Large intestine (tissue), 12 donors: ENCODE results near the gene ATP10B. TPM values are rescaled to one million over a fixed set of nuclear protein-coding genes. Genes with fewer than 3 reads are reported as not detected.
"Not testable (repeated sequence)": the region's sequence is repeated elsewhere in the genome, so short reads cannot be mapped to it uniquely, and the experiment has no call there.

Experiments used
- DNase-seq, 2 donors: peaks; one replicate each; pipeline versions ENCODE4 v3.0.0 to v3.0.0-alpha.2; 2013
- H3K27ac ChIP-seq: one replicate; pipeline ENCODE4 v1.5.1; 2013; ENCODE audit warnings: low read length
- H3K27me3 ChIP-seq: 2 replicates; pipeline ENCODE4 v1.6.1; 2013; ENCODE audit warnings: low read length; ENCODE audit not compliant: control insufficient read depth, insufficient read depth
- H3K36me3 ChIP-seq: 2 replicates; pipeline ENCODE4 v1.6.1; 2013; ENCODE audit warnings: low read length; ENCODE audit not compliant: control insufficient read depth, insufficient read depth
- H3K4me1 ChIP-seq: one replicate; pipeline ENCODE4 v1.6.1; 2013; ENCODE audit warnings: low read length; ENCODE audit not compliant: control insufficient read depth, insufficient read depth
- H3K4me3 ChIP-seq: one replicate; pipeline ENCODE4 v1.5.1; 2013; ENCODE audit warnings: low read length
- H3K9me3 ChIP-seq: one replicate; pipeline ENCODE4 v1.6.1; 2013; ENCODE audit warnings: mild to moderate bottlenecking, low read depth, low read length, moderate library complexity; ENCODE audit not compliant: control insufficient read depth
- WGBS: methylation state at CpG from one replicate; pipeline ENCODE4 v1.1.5; 2013; ENCODE audit warnings: low lambda C conversion rate; ENCODE audit not compliant: insufficient coverage; 5-methylcytosine and 5-hydroxymethylcytosine counted together
- long read RNA-seq, 11 donors: transcript quantifications; one replicate each; lab custom pipeline, GENCODE V29; 2026
- polyA plus RNA-seq: library from polyadenylated mRNA; unstranded; fragments of 120-200 nt; gene quantifications from one replicate; pipeline ENCODE4 v1.2.1, GENCODE V29; 2013

The ATP10B gene
- 35.6 TPM for polyA plus RNA-seq
- long read RNA-seq, donor 1, full-length matches to known transcripts = 1 of 1 reads
- long read RNA-seq, donor 1, partial matches to known transcripts = 0 of 1 reads
- long read RNA-seq, donor 1, other reads (novel, unspliced or antisense) = 0 of 1 reads
- long read RNA-seq, donor 2, full-length matches to known transcripts = 2 of 2 reads
- long read RNA-seq, donor 2, partial matches to known transcripts = 0 of 2 reads
- long read RNA-seq, donor 2, other reads (novel, unspliced or antisense) = 0 of 2 reads
- long read RNA-seq, donor 3, full-length matches to known transcripts = 3 of 9 reads
- long read RNA-seq, donor 3, partial matches to known transcripts = 6 of 9 reads
- long read RNA-seq, donor 3, other reads (novel, unspliced or antisense) = 0 of 9 reads
- long read RNA-seq, donor 4 = 0 reads
- long read RNA-seq, donor 5, partial matches to known transcripts = 0 of 1 reads
- long read RNA-seq, donor 5, other reads (novel, unspliced or antisense) = 0 of 1 reads
- long read RNA-seq, donor 6, full-length matches to known transcripts = 4 of 4 reads
- long read RNA-seq, donor 6, partial matches to known transcripts = 0 of 4 reads
- long read RNA-seq, donor 6, other reads (novel, unspliced or antisense) = 0 of 4 reads
- long read RNA-seq, donor 7, full-length matches to known transcripts = 1 of 1 reads
- long read RNA-seq, donor 7, partial matches to known transcripts = 0 of 1 reads
- long read RNA-seq, donor 7, other reads (novel, unspliced or antisense) = 0 of 1 reads
- long read RNA-seq, donor 8, full-length matches to known transcripts = 3 of 15 reads
- long read RNA-seq, donor 8, partial matches to known transcripts = 12 of 15 reads
- long read RNA-seq, donor 8, other reads (novel, unspliced or antisense) = 0 of 15 reads
- long read RNA-seq, donor 9 = 0 reads
- long read RNA-seq, donor 10 = 0 reads
- long read RNA-seq, donor 11, full-length matches to known transcripts = 2 of 2 reads
- long read RNA-seq, donor 11, partial matches to known transcripts = 0 of 2 reads
- long read RNA-seq, donor 11, other reads (novel, unspliced or antisense) = 0 of 2 reads

- no peak for DNase-seq
- H3K27me3 ChIP-seq = no peaks in the 10 kb centered on the region
- H3K4me3 ChIP-seq = no peak within 1 kb of the TSS
- no peaks in the 10 kb centered on the region for H3K9me3 ChIP-seq
- H3K27ac ChIP-seq = no peak within 1 kb of the TSS
- no peaks in the 10 kb centered on the region for H3K4me1 ChIP-seq
- 100% methylated on average over 1 of the region's 4 CpGs for WGBS
- H3K36me3 ChIP-seq = no peaks in the 10 kb centered on the region
These were observed at the start of gene ATP10B for GRCh38 chr5:160852049-160852448. TSS of gene ATP10B (minus strand) at chr5:160852211. CDS start at chr5:160688074, 164,137 bp downstream.

GRCh38 chr5:160901656-160902055, 49.6 kb upstream of the ATP10B start:
- no CpG with 5 or more reads among the region's 1 CpG for WGBS

GRCh38 chr5:160899735-160900134, 47.7 kb upstream of the ATP10B start:
- no peak for DNase-seq
- no CpG with 5 or more reads among the region's 4 CpGs for WGBS
- no peak overlapping the region for H3K4me3 ChIP-seq

More at GRCh38 chr5:160901656-160902055, 49.6 kb upstream of the ATP10B start:
- H3K27ac ChIP-seq = peak overlapping the region; percentile 64
- H3K4me3 ChIP-seq = no peak overlapping the region
- peak in 1 of 2 donors; percentile 76 for DNase-seq
- H3K9me3 ChIP-seq = no peaks in the 10 kb centered on the region
- no peaks in the 10 kb centered on the region for H3K36me3 ChIP-seq
- no peaks in the 10 kb centered on the region for H3K27me3 ChIP-seq
- H3K4me1 ChIP-seq = peaks cover 52% of the 10 kb centered on the region

GRCh38 chr5:160893180-160893964, 41.4 kb upstream of the ATP10B start:
- H3K27me3 ChIP-seq, H3K4me1 ChIP-seq, H3K27ac ChIP-seq, H3K36me3 ChIP-seq, H3K4me3 ChIP-seq, H3K9me3 ChIP-seq: not testable (repeated sequence)
- no CpG with 5 or more reads among the region's 6 CpGs for WGBS
- DNase-seq = peak in 1 of 2 donors; percentile 34

More at GRCh38 chr5:160899735-160900134, 47.7 kb upstream of the ATP10B start:
- Histone ChIP-seq H3K9me3 (no peaks in the 10 kb centered on the region), H3K27ac (no peak overlapping the region), H3K4me1 (peaks cover 34% of the 10 kb centered on the region), H3K27me3 (no peaks in the 10 kb centered on the region), H3K36me3 (no peaks in the 10 kb centered on the region)

GRCh38 chr5:160887780-160888179, 35.8 kb upstream of the ATP10B start:
- peak; percentile 55 to 78 for DNase-seq
- peak overlapping the region; percentile 62 for H3K27ac ChIP-seq
- H3K4me1 ChIP-seq = peaks cover 23% of the 10 kb centered on the region
- no peak overlapping the region for H3K4me3 ChIP-seq
- no peaks in the 10 kb centered on the region for H3K9me3 ChIP-seq
- no peaks in the 10 kb centered on the region for H3K36me3 ChIP-seq
- no peaks in the 10 kb centered on the region for H3K27me3 ChIP-seq
- no CpG with 5 or more reads among the region's 3 CpGs for WGBS

GRCh38 chr5:160873560-160874200, 21.7 kb upstream of the ATP10B start:
- WGBS = no CpG with 5 or more reads among the region's 21 CpGs
- not testable (repeated sequence) for H3K27me3 ChIP-seq, H3K4me3 ChIP-seq, H3K9me3 ChIP-seq, H3K36me3 ChIP-seq, H3K4me1 ChIP-seq, H3K27ac ChIP-seq
- DNase-seq = peak in 1 of 2 donors; percentile 17

GRCh38 chr5:160869989-160870521, 18.0 kb upstream of the ATP10B start:
- no peaks in the 10 kb centered on the region for H3K27me3 ChIP-seq
- no peak for DNase-seq
- H3K4me3 ChIP-seq = no peak overlapping the region
- WGBS = 85% methylated on average over 2 of the region's 4 CpGs
- H3K4me1 ChIP-seq = no peaks in the 10 kb centered on the region
- H3K27ac ChIP-seq = no peak overlapping the region
- no peaks in the 10 kb centered on the region for H3K36me3 ChIP-seq
- no peaks in the 10 kb centered on the region for H3K9me3 ChIP-seq

- WGBS = no CpG with 5 or more reads among the region's 6 CpGs
- DNase-seq = no peak
- H3K9me3 ChIP-seq = no peaks in the 10 kb centered on the region
- H3K36me3 ChIP-seq = no peaks in the 10 kb centered on the region
- H3K27ac ChIP-seq = no peak overlapping the region
- no peaks in the 10 kb centered on the region for H3K27me3 ChIP-seq
- H3K4me1 ChIP-seq = no peaks in the 10 kb centered on the region
- H3K4me3 ChIP-seq = no peak overlapping the region
These were observed 16.0 kb upstream of the ATP10B start for GRCh38 chr5:160867976-160868375.

- Histone ChIP-seq H3K4me3 (no peak overlapping the region), H3K27ac (no peak overlapping the region), H3K36me3 (no peaks in the 10 kb centered on the region), H3K4me1 (no peaks in the 10 kb centered on the region), H3K27me3 (no peaks in the 10 kb centered on the region), H3K9me3 (no peaks in the 10 kb centered on the region)
- WGBS = 100% methylated on average over 2 of the region's 2 CpGs
- DNase-seq = no peak
These were observed 560 bp downstream of the ATP10B start for GRCh38 chr5:160851451-160851850.
